Head of caudate nucleus (tissue), 42 donors: ENCODE data around the gene ACTR3.
A peak's percentile ranks its signal among the peaks of the same experiment; 100 is the strongest.
"Not testable (repeated sequence)": the region's sequence is repeated elsewhere in the genome, so short reads cannot be mapped to it uniquely, and the experiment has no call there.

Experiments used
- DNase-seq, 42 donors: peaks; one replicate each; pipeline versions ENCODE4 v3.0.0 to v3.0.0-alpha.2; 2020 to 2021; ENCODE audit warnings: mixed read lengths in 7 of 42
- intact Hi-C: fragments of 100-400 bp; cut with DNase I; formaldehyde crosslinking; loops from one replicate; pipeline ENCODE4 v1.15.0; 2022

The ACTR3 gene

GRCh38 chr2:113889471-113890252 is at the start of gene ACTR3:
Gene ACTR3 (plus strand): TSS chr2:113890089. CDS start chr2:113890280, 191 bp downstream.
- peak; percentile 86 to 99 (median 97) for DNase-seq
- intact Hi-C loops: loop anchor here (1.0 kb wide), 1 partner anchor 133 kb away; the partner anchor contains the start of gene SLC35F5

- no peak for DNase-seq
- intact Hi-C loops: no loop called here
Measured at GRCh38 chr2:113840518-113840917, 49.4 kb upstream of the ACTR3 start.

- DNase-seq: peak in 3 of 42 donors; percentile 12 to 50 (median 12)
- intact Hi-C loops: no loop called here
Measured at GRCh38 chr2:113842919-113843736, 46.8 kb upstream of the ACTR3 start.

GRCh38 chr2:113843737-113844050 is 46.2 kb upstream of the ACTR3 start:
- DNase-seq, intact Hi-C loops: not testable (repeated sequence)

GRCh38 chr2:113845261-113845660 is 44.6 kb upstream of the ACTR3 start:
- DNase-seq: no peak
- intact Hi-C loops: no loop called here

GRCh38 chr2:113845796-113846195 is 44.1 kb upstream of the ACTR3 start:
- DNase-seq, intact Hi-C loops: not testable (repeated sequence)

- DNase-seq: no peak
- intact Hi-C loops: no loop called here
Measured at GRCh38 chr2:113846429-113846828, 43.5 kb upstream of the ACTR3 start.

- intact Hi-C loops: no loop called here
- DNase-seq: no peak
Measured at GRCh38 chr2:113847144-113847543, 42.7 kb upstream of the ACTR3 start.

GRCh38 chr2:113848758-113849415 is 41.0 kb upstream of the ACTR3 start:
- intact Hi-C loops: no loop called here
- DNase-seq: no peak

GRCh38 chr2:113850687-113851086 is 39.2 kb upstream of the ACTR3 start:
- DNase-seq: no peak
- intact Hi-C loops: no loop called here

GRCh38 chr2:113851640-113852039 is 38.2 kb upstream of the ACTR3 start:
- DNase-seq: no peak
- intact Hi-C loops: no loop called here

- intact Hi-C loops: no loop called here
- no peak for DNase-seq
Measured at GRCh38 chr2:113854208-113854607, 35.7 kb upstream of the ACTR3 start.

GRCh38 chr2:113854970-113855740 is 34.7 kb upstream of the ACTR3 start:
- intact Hi-C loops: no loop called here
- DNase-seq: no peak

GRCh38 chr2:113857464-113857863 is 32.4 kb upstream of the ACTR3 start:
- no peak for DNase-seq
- intact Hi-C loops: no loop called here

- intact Hi-C loops: no loop called here
- no peak for DNase-seq
Measured at GRCh38 chr2:113858764-113859163, 31.1 kb upstream of the ACTR3 start.

GRCh38 chr2:113861740-113862139 is 28.1 kb upstream of the ACTR3 start:
- intact Hi-C loops: no loop called here

GRCh38 chr2:113863144-113863543 is 26.7 kb upstream of the ACTR3 start:
- intact Hi-C loops: no loop called here
- no peak for DNase-seq

More at GRCh38 chr2:113861740-113862139, 28.1 kb upstream of the ACTR3 start:
- DNase-seq: no peak

GRCh38 chr2:113867571-113867970 is 22.3 kb upstream of the ACTR3 start:
- intact Hi-C loops: no loop called here
- DNase-seq: peak in 2 of 42 donors; percentile 14 to 44

GRCh38 chr2:113869253-113869652 is 20.6 kb upstream of the ACTR3 start:
- no peak for DNase-seq

More at GRCh38 chr2:113869253-113869652, 20.6 kb upstream of the ACTR3 start:
- intact Hi-C loops: no loop called here
